SU-DHL-6 (cell line): ENCODE measurements around the gene HMHB1.
A peak's percentile ranks its signal among the peaks of the same experiment; 100 is the strongest.

Source experiments
- H2AFZ ChIP-seq: fragments of 200-600 bp; sonication (generic); 2 replicates; pipeline ENCODE4 v1.6.1; 2014; ENCODE audit warnings: low read depth, mild to moderate bottlenecking, moderate library complexity, mixed read lengths, antibody characterized with exemption, low read length; ENCODE audit not compliant: severe bottlenecking
- H3F3A ChIP-seq: fragments of 200-600 bp; shearing (Covaris generic); 2 replicates; pipeline ENCODE4 v1.6.0; 2016; ENCODE audit warnings: antibody characterized with exemption, mild to moderate bottlenecking; ENCODE audit not compliant: insufficient read depth
- H3K27ac ChIP-seq: fragments of 200-600 bp; sonication (generic); 2 replicates; pipeline ENCODE4 v1.5.1; 2016; ENCODE audit warnings: low read depth, mild to moderate bottlenecking, low read length, moderate library complexity, mixed read lengths
- H3K27me3 ChIP-seq: fragments of 200-600 bp; sonication (generic), shearing (Covaris generic); 2 replicates; pipeline ENCODE4 v1.6.0; 2014; ENCODE audit warnings: mild to moderate bottlenecking, low read length
- H3K36me3 ChIP-seq: fragments of 200-600 bp; sonication (generic); 2 replicates; pipeline ENCODE4 v1.6.1; 2014; ENCODE audit warnings: mild to moderate bottlenecking, low read length, mixed read lengths
- H3K4me2 ChIP-seq: fragments of 300-600, 200-600 bp; shearing (Covaris generic), sonication (generic); 2 replicates; pipeline ENCODE4 v1.6.0; 2014; ENCODE audit warnings: low read length, low read depth, mild to moderate bottlenecking; ENCODE audit not compliant: poor library complexity, severe bottlenecking
- H3K4me3 ChIP-seq: fragments of 200-600 bp; sonication (generic); 2 replicates; pipeline ENCODE4 v1.5.1; 2014; ENCODE audit warnings: antibody characterized with exemption, low read length, mild to moderate bottlenecking, mixed read lengths; ENCODE audit not compliant: insufficient read depth, poor library complexity, severe bottlenecking
- H3K79me2 ChIP-seq: fragments of 200-600 bp; sonication (generic); 2 replicates; pipeline ENCODE4 v1.6.1; 2014; ENCODE audit warnings: mild to moderate bottlenecking, low read length, moderate library complexity; ENCODE audit not compliant: insufficient read depth
- H3K9ac ChIP-seq: fragments of 200-600 bp; sonication (generic); 2 replicates; pipeline ENCODE4 v1.7.0; 2014; ENCODE audit warnings: mild to moderate bottlenecking, low read length
- H3K9me2 ChIP-seq: fragments of 200-600 bp; sonication (generic); replicated peaks from 2 replicates; pipeline ENCODE4 v1.6.1; 2014; ENCODE audit warnings: low read length; ENCODE audit not compliant: insufficient read depth
- H3K9me3 ChIP-seq: fragments of 200-600 bp; sonication (generic); 2 replicates; pipeline ENCODE4 v1.6.1; 2014; ENCODE audit warnings: low read length, mixed read lengths; ENCODE audit not compliant: insufficient read depth
- H4K20me1 ChIP-seq: fragments of 200-600 bp; sonication (generic); 2 replicates; pipeline ENCODE4 v1.6.1; 2014; ENCODE audit warnings: low read depth, mild to moderate bottlenecking, antibody characterized with exemption, low read length, moderate library complexity, mixed read lengths
- CTCF ChIP-seq: fragments of 200-600 bp; sonication (generic); IDR thresholded peaks from one replicate; pipeline ENCODE4 v1.5.1; 2017; ENCODE audit warnings: antibody characterized with exemption, mild to moderate bottlenecking, low read length, moderate library complexity; ENCODE audit not compliant: insufficient read depth, poor library complexity, severe bottlenecking
- EZH2phosphoT487 ChIP-seq: fragments of 200-600 bp; sonication (generic), shearing (Covaris generic); conservative IDR thresholded peaks from 2 replicates; pipeline ENCODE4 v1.6.1; 2018; ENCODE audit warnings: mild to moderate bottlenecking, antibody characterized with exemption, low read length, moderate library complexity, mixed read lengths

HMHB1 gene

GRCh38 chr5:143800715-143801114, 11.2 kb upstream of the HMHB1 start:
- Histone ChIP-seq H4K20me1 (no peaks in the 10 kb centered on the region), H3K4me2 (no peak overlapping the region), H3K4me3 (no peak overlapping the region), H3K9ac (no peak overlapping the region), H3K36me3 (no peaks in the 10 kb centered on the region), H3K9me3 (no peaks in the 10 kb centered on the region), H3K79me2 (no peaks in the 10 kb centered on the region), H3K27me3 (no peaks in the 10 kb centered on the region), H3F3A (no peaks in the 10 kb centered on the region), H2AFZ (no peak overlapping the region), H3K9me2 (no peaks in the 10 kb centered on the region), H3K27ac (no peak overlapping the region)
- no peak for TF ChIP-seq EZH2phosphoT487
- TF ChIP-seq CTCF: no peak

- Histone ChIP-seq H4K20me1 (no peaks in the 10 kb centered on the region), H3K27ac (no peak overlapping the region), H3K9ac (no peak overlapping the region), H3K9me3 (no peaks in the 10 kb centered on the region), H3K36me3 (no peaks in the 10 kb centered on the region), H3K9me2 (no peaks in the 10 kb centered on the region), H3F3A (no peaks in the 10 kb centered on the region), H3K4me2 (no peak overlapping the region), H3K4me3 (no peak overlapping the region), H3K27me3 (no peaks in the 10 kb centered on the region), H3K79me2 (no peaks in the 10 kb centered on the region), H2AFZ (no peak overlapping the region)
- TF ChIP-seq EZH2phosphoT487 (no peak), CTCF (no peak)
Measured at GRCh38 chr5:143801252-143801939, 10.6 kb upstream of the HMHB1 start.

GRCh38 chr5:143805861-143806260, 6.1 kb upstream of the HMHB1 start:
- H3K4me2 ChIP-seq: no peak overlapping the region
- no peaks in the 10 kb centered on the region for H3F3A ChIP-seq
- H3K36me3 ChIP-seq: no peaks in the 10 kb centered on the region
- no peaks in the 10 kb centered on the region for H3K79me2 ChIP-seq
- TF ChIP-seq EZH2phosphoT487 (no peak), CTCF (no peak)
- H3K9me3 ChIP-seq: no peaks in the 10 kb centered on the region
- peak overlapping the region; percentile 25 for H2AFZ ChIP-seq
- no peak overlapping the region for H3K4me3 ChIP-seq
- H3K9me2 ChIP-seq: no peaks in the 10 kb centered on the region
- no peak overlapping the region for H3K27ac ChIP-seq
- no peaks in the 10 kb centered on the region for H4K20me1 ChIP-seq
- H3K27me3 ChIP-seq: no peaks in the 10 kb centered on the region
- no peak overlapping the region for H3K9ac ChIP-seq
